ENCODE results near the gene RFX2.
A peak's percentile ranks its signal among the peaks of the same experiment; 100 is the strongest.

Gene RFX2

GRCh38 chr19:6059988-6060599 lies 50.2 kb downstream of the RFX2 start:
- no peak for DNase-seq (ENCODE audit: low spot score)

DNA sequence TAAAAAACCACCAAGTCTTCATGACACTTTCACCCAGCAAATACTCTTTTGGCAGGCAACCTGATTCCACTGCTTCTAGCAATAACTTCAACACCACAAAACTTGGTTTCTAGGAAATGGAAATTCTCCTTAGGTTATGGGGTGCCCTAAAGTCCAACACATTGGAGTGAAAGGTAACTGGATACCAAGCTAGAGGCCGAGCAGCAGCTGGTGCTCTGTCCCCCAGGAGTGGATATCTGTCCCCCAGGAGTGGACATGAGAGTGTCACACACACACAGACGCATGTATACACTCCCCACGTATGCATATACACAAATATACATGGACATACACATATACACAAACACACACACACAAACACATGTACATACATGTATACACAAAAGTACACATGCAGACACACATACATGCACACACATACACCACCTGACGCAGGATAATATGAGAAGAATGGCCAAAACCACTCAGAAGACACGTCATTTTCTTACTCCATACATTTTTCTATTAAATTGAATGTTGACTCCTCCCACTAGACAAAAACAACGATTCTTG lies 50.8 kb downstream of the RFX2 start:
- no peak for DNase-seq (ENCODE audit: low spot score)

GRCh38 chr19:6058518-6059201 lies 51.6 kb downstream of the RFX2 start:
- DNase-seq (ENCODE audit: low spot score), result no peak

GRCh38 chr19:6057651-6058517 lies 52.4 kb downstream of the RFX2 start:
- DNase-seq (ENCODE audit: low spot score), result no peak

DNA sequence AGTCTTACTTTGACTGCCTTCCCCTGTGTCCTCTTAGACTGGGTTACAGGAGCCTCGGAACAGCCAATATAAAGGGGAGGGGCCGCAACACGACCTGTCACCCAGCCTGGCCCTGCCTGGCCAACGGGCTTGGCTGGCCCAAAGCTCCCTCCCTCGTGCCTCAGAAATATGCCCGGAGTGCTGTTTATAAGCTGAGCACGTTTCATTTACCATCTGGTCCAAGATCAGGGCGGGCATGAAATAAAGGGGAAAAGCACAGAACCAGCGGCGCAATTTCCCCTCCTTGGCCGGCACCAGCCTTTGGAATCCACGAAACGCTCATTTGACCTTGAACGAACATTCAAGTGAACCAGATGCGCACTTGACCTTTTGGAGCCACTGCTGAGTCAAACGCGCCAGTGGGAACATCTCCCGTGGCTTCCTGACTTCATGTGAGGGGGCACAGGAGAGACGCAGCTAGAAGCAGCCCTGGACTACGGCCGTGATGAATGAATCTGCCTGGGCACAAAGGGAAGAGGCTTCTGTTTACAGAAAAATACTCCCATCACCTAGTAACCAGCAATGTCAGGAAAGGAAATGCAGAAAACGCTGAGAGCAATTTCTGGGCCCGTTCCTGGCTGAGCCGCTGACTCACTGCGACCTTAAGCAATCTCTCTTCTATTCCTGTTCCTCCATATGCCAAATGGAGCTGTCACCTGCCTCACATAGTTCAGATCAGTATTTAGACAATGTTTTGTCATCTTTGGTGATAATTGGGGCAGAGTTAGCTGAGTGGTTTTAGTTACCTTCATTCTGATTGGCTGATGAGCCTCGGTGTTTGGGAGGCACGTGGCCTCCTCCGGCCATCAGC lies 53.3 kb downstream of the RFX2 start:
- DNase-seq (ENCODE audit: low spot score), result peak; percentile 60

DNA sequence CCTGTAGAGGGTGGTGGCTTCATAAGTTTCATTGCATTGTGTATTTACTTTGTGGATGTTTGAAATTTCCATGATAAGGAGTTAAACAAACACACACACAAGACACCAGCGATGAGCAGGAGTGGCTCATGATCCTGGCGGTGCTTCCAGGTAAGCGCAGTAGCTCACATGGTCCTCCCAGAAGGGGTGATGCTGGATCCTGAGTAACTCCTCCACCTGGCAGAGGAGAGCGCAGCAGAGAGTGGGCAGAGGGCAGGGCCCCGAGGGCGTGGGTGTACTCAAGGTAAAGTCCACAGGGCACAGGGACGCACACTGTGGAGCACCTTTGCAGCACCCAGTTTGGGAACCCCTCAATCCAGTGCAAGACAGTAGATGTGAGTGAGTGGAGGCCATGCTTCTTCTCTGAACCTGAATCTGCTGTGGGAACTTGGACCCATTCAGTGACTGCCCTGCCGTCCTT lies 54.0 kb downstream of the RFX2 start:
- no peak for DNase-seq (ENCODE audit: low spot score)

DNA sequence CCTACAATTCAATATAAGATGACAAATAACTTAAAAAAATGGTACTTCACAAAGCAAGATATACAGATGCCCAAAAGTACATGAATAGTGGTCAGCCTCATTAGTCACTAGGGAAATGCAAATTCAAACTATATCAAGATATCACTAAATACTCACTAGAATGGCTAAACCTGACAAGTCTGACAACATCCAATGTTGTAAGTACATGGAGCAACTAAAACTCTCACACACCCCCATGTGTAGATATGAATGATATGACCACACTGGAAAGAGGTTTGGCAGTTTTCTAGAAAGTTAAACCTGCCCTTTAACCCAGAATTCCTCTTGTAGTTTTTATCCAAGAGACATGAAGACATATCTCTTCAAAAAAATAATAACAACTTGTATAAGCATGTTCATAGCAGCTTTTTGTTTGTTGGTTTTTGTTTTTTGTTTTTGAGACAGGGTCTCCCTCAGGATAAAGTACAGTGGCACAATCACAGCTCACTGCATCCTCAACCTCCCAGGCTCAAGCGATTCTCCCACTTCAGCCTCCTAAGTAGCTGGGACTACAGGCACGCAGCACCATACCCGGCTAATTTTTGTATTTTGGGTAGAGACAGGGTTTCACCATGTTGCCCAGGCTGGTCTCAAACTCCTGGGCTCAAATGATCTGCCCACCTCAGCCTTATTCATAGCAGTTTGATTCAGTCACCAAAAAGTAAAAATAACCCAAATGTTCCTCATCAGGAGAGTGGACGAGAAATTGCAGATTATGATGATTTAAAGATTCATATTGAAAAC lies 55.1 kb downstream of the RFX2 start:
- no peak for DNase-seq (ENCODE audit: low spot score)

DNA sequence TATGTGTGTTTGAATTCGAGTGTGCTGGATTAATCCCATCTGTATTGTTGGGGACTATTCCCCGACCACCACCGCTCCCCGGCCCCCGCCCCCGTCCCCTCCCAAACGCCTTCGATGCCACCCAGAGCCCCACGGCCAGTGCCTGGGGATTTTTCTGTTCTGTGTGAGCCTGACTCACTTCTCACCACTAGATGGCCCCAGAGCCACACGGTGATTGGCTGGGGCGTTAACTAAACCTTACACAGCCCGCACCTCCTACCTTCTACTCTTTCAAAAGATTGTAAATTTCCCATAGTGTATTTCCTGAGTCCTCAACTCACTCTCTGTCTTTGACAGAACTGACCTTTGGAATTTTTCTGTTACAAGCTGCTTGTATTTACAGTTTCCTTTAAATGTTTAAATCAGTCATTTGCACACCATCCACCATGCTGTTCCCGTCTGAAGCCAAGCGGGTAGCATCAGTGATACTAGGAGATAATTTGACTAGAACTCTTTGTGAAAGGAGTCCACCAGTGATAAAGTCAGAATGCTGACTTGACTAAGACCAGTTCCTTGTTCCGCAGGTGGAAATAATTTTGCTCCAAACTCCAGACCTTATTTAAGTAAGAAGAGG lies 61.4 kb downstream of the RFX2 start:
- DNase-seq (ENCODE audit: low spot score), result peak; percentile 79

GRCh38 chr19:6048348-6048747 lies 62.0 kb downstream of the RFX2 start:
- DNase-seq (ENCODE audit: low spot score), result no peak

DNA sequence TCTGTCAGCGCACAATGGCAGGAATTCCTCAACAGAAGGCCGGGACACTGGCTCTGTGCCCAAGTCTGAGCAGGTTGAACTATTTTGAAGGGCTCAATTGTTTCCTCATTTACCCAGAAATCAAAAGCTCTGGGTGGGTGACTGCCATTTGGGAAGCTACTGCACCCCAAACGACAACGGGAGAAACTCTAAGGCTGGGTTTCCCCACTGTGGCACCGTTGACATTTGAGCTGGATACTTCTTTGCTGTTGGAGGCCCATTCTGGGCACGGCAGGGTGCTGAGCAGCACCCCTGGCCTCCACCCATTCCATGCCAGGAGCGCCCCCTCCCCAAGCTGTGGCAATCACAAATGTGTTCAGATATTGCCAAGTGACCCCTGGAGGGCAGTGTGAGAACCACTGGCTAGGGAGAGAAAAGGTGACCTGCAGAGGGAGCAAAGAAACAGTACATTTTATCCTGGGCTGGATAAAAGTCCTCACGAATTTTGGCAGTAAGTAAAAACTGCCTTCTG lies 62.5 kb downstream of the RFX2 start:
- no peak for DNase-seq (ENCODE audit: low spot score)

DNA sequence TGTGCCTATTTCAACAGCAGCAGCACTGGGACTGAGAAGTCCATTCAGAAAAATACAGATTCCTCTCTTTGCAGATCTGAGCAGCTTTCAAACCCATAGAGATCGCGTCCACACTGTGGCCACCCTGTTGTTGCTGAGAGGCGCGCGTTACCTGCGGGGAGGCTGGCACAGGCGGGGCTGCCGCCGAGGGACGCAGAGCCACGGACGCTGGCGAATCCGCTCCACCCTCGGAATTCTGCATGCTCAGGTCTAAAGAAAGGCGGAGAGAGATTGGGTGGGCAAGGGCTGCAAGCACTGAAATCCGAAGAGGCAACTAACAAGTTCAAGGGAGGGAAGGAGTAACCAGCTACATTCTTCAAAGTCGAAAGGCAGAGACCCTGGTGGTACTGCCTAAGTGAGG lies 63.0 kb downstream of the RFX2 start:
- DNase-seq (ENCODE audit: low spot score), result no peak

DNA sequence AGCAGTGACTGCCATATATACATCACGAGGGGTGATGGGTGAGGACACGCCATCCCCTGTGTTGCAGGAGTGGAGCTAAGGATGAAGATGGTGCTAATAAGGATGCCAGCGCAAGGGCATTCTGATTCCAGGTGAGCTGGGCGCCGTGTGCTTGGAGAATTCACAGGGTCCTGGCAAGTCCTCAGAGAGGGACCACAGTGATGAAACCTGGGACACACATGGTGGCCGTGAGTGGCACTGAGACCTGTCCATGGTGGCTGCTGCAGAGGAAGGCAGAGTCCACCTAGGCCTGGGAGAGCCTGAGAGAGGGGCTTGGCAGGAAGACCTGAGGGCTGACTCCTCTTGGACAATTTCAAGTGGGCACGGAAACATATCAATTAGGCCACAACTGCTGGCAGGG lies 65.2 kb downstream of the RFX2 start:
- DNase-seq (ENCODE audit: low spot score), result no peak

DNA sequence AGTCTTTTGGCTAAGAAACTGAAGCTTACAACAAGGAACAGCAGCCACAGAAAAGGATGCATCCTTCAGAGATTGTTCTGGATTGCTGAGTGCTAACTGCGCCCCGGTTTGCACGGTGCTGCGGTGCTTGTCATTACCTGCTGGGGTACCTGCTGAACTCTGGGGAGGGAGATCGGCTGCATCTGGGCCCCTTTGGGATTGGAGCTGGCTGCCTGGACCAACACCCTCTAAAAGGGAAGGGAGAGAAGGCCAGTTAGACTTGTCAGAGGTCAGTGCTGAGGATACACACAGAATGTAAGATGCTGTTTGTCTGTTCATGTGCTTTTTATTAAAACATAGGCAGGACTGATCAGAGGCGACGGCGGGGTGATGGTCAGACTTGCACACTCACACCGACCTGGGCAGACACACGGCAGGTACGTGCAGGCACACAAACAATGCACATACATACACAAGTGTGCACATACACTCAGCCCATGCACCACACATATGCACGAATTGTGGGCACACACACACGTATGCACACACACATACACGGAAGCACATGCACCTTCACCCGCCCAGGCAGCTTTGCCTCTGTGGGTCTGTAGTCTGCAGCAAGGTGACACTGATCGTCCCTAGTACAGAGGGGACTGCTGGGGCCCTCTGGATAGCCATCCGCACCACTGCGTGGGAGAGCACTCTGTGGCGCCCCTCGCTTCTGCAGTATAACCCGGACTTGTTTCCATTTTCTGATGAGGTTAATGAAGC lies 66.1 kb downstream of the RFX2 start:
- no peak for DNase-seq (ENCODE audit: low spot score)

DNA sequence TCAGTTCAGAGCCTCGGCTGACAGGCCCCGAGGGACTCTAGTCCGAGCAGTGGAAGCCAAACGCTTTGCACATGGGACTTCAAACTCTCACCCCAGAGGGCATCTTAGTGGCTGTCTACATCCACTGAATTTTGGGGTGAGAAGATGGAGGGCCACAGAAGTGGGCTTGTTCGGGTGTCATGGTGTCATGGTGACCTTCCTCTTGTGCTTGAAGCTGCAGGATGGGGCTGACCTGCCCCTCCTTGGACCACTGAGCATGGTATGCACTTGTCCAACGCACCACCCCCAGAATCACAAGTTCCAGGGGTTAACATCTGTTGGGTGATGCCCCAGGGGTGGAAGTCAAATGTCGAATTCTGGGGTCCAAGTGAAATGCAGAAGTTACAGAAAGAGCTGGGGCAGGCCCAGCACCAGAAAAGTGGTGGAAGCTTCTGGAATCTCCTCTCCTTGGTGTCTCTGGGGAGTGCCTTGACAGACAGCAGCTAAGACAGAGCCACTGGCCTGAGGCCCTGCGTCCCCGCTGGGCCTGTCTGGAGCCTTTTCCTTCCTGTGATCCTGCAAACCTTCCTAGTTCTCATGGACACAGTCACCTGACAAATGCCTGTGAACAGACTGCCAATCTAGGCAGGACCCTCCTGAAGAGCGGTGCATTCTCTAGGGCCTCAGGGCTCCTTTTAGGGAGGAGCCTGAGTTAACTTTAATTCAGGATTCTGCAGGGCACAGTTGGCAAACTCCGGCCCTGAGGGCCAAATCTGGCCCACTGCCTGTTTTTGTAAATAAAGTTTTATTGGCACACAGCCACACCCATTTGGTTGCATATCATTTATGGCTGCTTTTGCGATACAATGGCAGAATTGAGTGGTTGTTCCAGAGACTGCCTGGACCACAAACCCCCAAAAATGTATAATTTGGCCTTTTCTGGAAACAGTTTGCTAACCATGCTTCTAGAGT lies 67.2 kb downstream of the RFX2 start:
- DNase-seq (ENCODE audit: low spot score), result no peak

DNA sequence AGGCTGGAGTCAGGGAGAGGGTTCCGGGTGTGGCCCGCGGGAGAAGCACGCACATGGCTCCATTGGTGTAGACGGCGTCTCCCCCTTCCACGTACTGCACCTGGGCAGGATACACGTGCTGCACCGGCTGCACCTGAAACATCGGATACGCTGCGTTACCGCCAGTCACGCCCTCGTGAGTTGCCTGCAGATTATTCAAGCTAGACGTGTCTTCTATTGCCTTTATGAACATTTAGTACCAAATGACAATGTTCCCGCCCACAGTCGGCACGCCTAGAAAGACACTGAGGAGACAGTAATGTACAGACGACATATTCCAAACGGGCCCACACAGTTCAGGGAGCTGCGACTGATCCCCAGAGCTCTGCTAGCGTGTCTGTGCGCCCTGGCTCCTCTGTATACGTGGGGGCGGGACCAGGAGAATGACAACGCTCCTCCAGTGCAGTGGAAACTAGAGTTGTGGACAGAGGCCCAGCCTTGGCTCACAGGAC lies 68.3 kb downstream of the RFX2 start:
- DNase-seq (ENCODE audit: low spot score), result no peak

- no peak for DNase-seq (ENCODE audit: low spot score)
Observed at GRCh38 chr19:6041071-6041470, 69.2 kb downstream of the RFX2 start.

GRCh38 chr19:6039566-6040225 lies 70.6 kb downstream of the RFX2 start:
- no peak for DNase-seq (ENCODE audit: low spot score)

Data from CD4-positive, alpha-beta T cell treated with Interleukin-15 for 4 hours (primary cell).